Osteocyte (in vitro differentiated cells): Measurements from ENCODE around the gene RRP12. TPM values are rescaled to one million over a fixed set of nuclear protein-coding genes. Genes with fewer than 3 reads are reported as not detected.

Source experiments
- DNase-seq: peaks from one replicate; pipeline ENCODE4 v3.0.0; 2021; ENCODE audit warnings: mixed read lengths; ENCODE audit not compliant: unreplicated experiment; ENCODE audit errors: extremely low spot score
- H3K27ac Mint-ChIP-seq: one replicate; pipeline ENCODE4 v1.8.0; 2021; ENCODE audit warnings: mild to moderate bottlenecking, mixed read lengths; ENCODE audit not compliant: unreplicated experiment
- H3K27me3 Mint-ChIP-seq: one replicate; pipeline ENCODE4 v1.8.0; 2021; ENCODE audit warnings: mixed read lengths; ENCODE audit not compliant: unreplicated experiment
- H3K36me3 Mint-ChIP-seq: one replicate; pipeline ENCODE4 v1.8.0; 2021; ENCODE audit warnings: mixed read lengths; ENCODE audit not compliant: unreplicated experiment
- H3K4me1 Mint-ChIP-seq: one replicate; pipeline ENCODE4 v1.8.0; 2021; ENCODE audit warnings: mixed read lengths; ENCODE audit not compliant: unreplicated experiment
- H3K4me3 Mint-ChIP-seq: one replicate; pipeline ENCODE4 v1.8.0; 2021; ENCODE audit warnings: mild to moderate bottlenecking, moderate library complexity, mixed read lengths; ENCODE audit not compliant: unreplicated experiment
- H3K9me3 Mint-ChIP-seq: one replicate; pipeline ENCODE4 v1.8.0; 2021; ENCODE audit warnings: mixed read lengths; ENCODE audit not compliant: unreplicated experiment
- CTCF ChIP-seq: fragments of 200-600 bp; sonication (generic); IDR thresholded peaks from 2 replicates; pipeline ENCODE4 v1.5.0; 2021; ENCODE audit warnings: antibody characterized with exemption, mild to moderate bottlenecking, moderate library complexity
- total RNA-seq: library from RNA; stranded (reverse); gene quantifications from 2 replicates; pipeline ENCODE4 v1.2.1, GENCODE V29; 2021

Gene RRP12
- total RNA-seq, 1 donor from 2014 or later, result 30.1 TPM

GRCh38 chr10:97380516-97380915 is 20.6 kb downstream of the RRP12 start:
- no peaks in the 10 kb centered on the region for H3K36me3 Mint-ChIP-seq
- H3K4me1 Mint-ChIP-seq, result no peaks in the 10 kb centered on the region
- no peak overlapping the region for H3K27ac Mint-ChIP-seq
- H3K4me3 Mint-ChIP-seq, result no peak overlapping the region
- DNase-seq, result no peak
- H3K9me3 Mint-ChIP-seq, result no peaks in the 10 kb centered on the region
- no peak for TF ChIP-seq CTCF
- H3K27me3 Mint-ChIP-seq, result no peaks in the 10 kb centered on the region

GRCh38 chr10:97378933-97379921 is 21.9 kb downstream of the RRP12 start:
- TF ChIP-seq CTCF, result no peak
- H3K36me3 Mint-ChIP-seq, result no peaks in the 10 kb centered on the region

GRCh38 chr10:97376413-97376812 is 24.7 kb downstream of the RRP12 start:
- Mint-ChIP-seq H3K27ac (no peak overlapping the region), H3K9me3 (no peaks in the 10 kb centered on the region), H3K27me3 (no peaks in the 10 kb centered on the region), H3K4me1 (no peaks in the 10 kb centered on the region), H3K4me3 (no peak overlapping the region), H3K36me3 (peaks cover 9% of the 10 kb centered on the region)
- no peak for TF ChIP-seq CTCF
- DNase-seq, result no peak

More at GRCh38 chr10:97378933-97379921, 21.9 kb downstream of the RRP12 start:
- H3K27ac Mint-ChIP-seq, result no peak overlapping the region
- no peaks in the 10 kb centered on the region for H3K27me3 Mint-ChIP-seq
- H3K4me3 Mint-ChIP-seq, result no peak overlapping the region
- no peaks in the 10 kb centered on the region for H3K9me3 Mint-ChIP-seq
- DNase-seq, result no peak
- no peaks in the 10 kb centered on the region for H3K4me1 Mint-ChIP-seq

- no peak for DNase-seq
- H3K4me3 Mint-ChIP-seq, result no peak overlapping the region
- H3K4me1 Mint-ChIP-seq, result no peaks in the 10 kb centered on the region
- H3K27ac Mint-ChIP-seq, result no peak overlapping the region
- peaks cover 19% of the 10 kb centered on the region for H3K36me3 Mint-ChIP-seq
- no peak for TF ChIP-seq CTCF
- no peaks in the 10 kb centered on the region for H3K27me3 Mint-ChIP-seq
- no peaks in the 10 kb centered on the region for H3K9me3 Mint-ChIP-seq
Measured at GRCh38 chr10:97373456-97373855, 27.7 kb downstream of the RRP12 start.

GRCh38 chr10:97372233-97372875 is 28.8 kb downstream of the RRP12 start:
- Mint-ChIP-seq H3K27ac (no peak overlapping the region), H3K9me3 (no peaks in the 10 kb centered on the region), H3K36me3 (peaks cover 21% of the 10 kb centered on the region), H3K27me3 (no peaks in the 10 kb centered on the region), H3K4me1 (no peaks in the 10 kb centered on the region), H3K4me3 (no peak overlapping the region)
- TF ChIP-seq CTCF, result no peak
- DNase-seq, result no peak
